Activated CD8-positive, alpha-beta memory T cell treated with anti-CD3 and anti-CD28 coated beads for 4 hours (primary cell): ENCODE measurements around the gene CENATAC.
"Not testable (repeated sequence)": the region's sequence is repeated elsewhere in the genome, so short reads cannot be mapped to it uniquely, and the experiment has no call there.

Experiments
- DNase-seq, 2 donors: peaks; one replicate each; pipeline ENCODE4 v3.0.0-alpha.2; 2020; ENCODE audit warnings: low read depth in 2 of 2

CENATAC gene

GRCh38 chr11:118997627-118998387 lies at the start of gene CENATAC:
TSS of gene CENATAC (plus strand) at chr11:118998138. CDS start at chr11:118998198, 60 bp downstream.
- DNase-seq = peak; percentile 89

GRCh38 chr11:118953265-118953664 lies 44.7 kb upstream of the CENATAC start:
- DNase-seq = no peak

- DNase-seq = not testable (repeated sequence)
Measured at GRCh38 chr11:118953976-118954375, 44.0 kb upstream of the CENATAC start.

- peak; percentile 76 to 78 for DNase-seq
Measured at GRCh38 chr11:118956094-118956846, 41.7 kb upstream of the CENATAC start, which contains the start of gene UPK2. TSS of gene UPK2 (plus strand) at chr11:118956298. CDS start at chr11:118956351, 53 bp downstream.

GRCh38 chr11:118956847-118957469 lies 41.0 kb upstream of the CENATAC start:
- no peak for DNase-seq

GRCh38 chr11:118957549-118957948 lies 40.4 kb upstream of the CENATAC start:
- no peak for DNase-seq

GRCh38 chr11:118957968-118958367 lies 40.0 kb upstream of the CENATAC start:
- no peak for DNase-seq

GRCh38 chr11:118958577-118958976 lies 39.4 kb upstream of the CENATAC start:
- DNase-seq = no peak

GRCh38 chr11:118961189-118961588 lies 36.7 kb upstream of the CENATAC start:
- no peak for DNase-seq

- no peak for DNase-seq
Measured at GRCh38 chr11:118961591-118961990, 36.3 kb upstream of the CENATAC start.

GRCh38 chr11:118969508-118969907 lies 28.4 kb upstream of the CENATAC start:
- DNase-seq = not testable (repeated sequence)

GRCh38 chr11:118971646-118972045 lies 26.3 kb upstream of the CENATAC start, which contains the start of gene FOXR1:
TSS of gene FOXR1 (plus strand) at chr11:118971761. CDS start at chr11:118971932, 171 bp downstream.
- no peak for DNase-seq

GRCh38 chr11:118973985-118974384 lies 24.0 kb upstream of the CENATAC start:
- DNase-seq = no peak

GRCh38 chr11:118975771-118976709 lies 21.9 kb upstream of the CENATAC start:
- DNase-seq = no peak

GRCh38 chr11:118979434-118979833 lies 18.5 kb upstream of the CENATAC start:
- no peak for DNase-seq

GRCh38 chr11:118980191-118980881 lies 17.6 kb upstream of the CENATAC start:
- no peak for DNase-seq

GRCh38 chr11:118984337-118984736 lies 13.6 kb upstream of the CENATAC start:
- DNase-seq = not testable (repeated sequence)

- DNase-seq = no peak
Measured at GRCh38 chr11:118984825-118985224, 13.1 kb upstream of the CENATAC start.

GRCh38 chr11:118988280-118988679 lies 9.7 kb upstream of the CENATAC start:
- DNase-seq = no peak

GRCh38 chr11:118991486-118992038 lies 6.4 kb upstream of the CENATAC start:
- DNase-seq = not testable (repeated sequence)
